Breast epithelium (tissue), 4 donors: ENCODE results near the gene MAML3. TPM values are rescaled to one million over a fixed set of nuclear protein-coding genes. Genes with fewer than 3 reads are reported as not detected.

Experiments used
- DNase-seq, 2 donors: peaks; one replicate each; pipeline ENCODE4 v3.0.0-alpha.2; 2019; ENCODE audit warnings: low spot score in 2 of 2
- H3K27ac ChIP-seq, 2 donors: fragments of 200-600 bp; sonication (generic) in 1 of 2; one replicate each; pipeline ENCODE4 v1.5.1; 2016 to 2019; ENCODE audit warnings: mild to moderate bottlenecking in 1 of 2
- H3K27me3 ChIP-seq, 2 donors: fragments of 200-600 bp; sonication (generic) in 1 of 2; one replicate each; pipeline versions ENCODE4 v1.5.1 to v1.6.0; 2017 to 2019; ENCODE audit warnings: control low read depth in 1 of 2, mild to moderate bottlenecking in 1 of 2
- H3K36me3 ChIP-seq: fragments of 200-600 bp; one replicate; pipeline ENCODE4 v1.5.1; 2019
- H3K4me1 ChIP-seq, 2 donors: fragments of 200-600 bp; sonication (generic); one replicate each; pipeline ENCODE4 v1.5.1; 2016 to 2019; ENCODE audit warnings: control low read depth in 1 of 2
- H3K4me3 ChIP-seq, 3 donors: fragments of 200-600 bp; sonication (generic); 1 replicate in 2 of 3; 2 replicates in 1 of 3; pipeline ENCODE4 v1.5.1; 2016 to 2019; ENCODE audit warnings: mild to moderate bottlenecking in 3 of 3, moderate library complexity in 2 of 3
- H3K9me3 ChIP-seq, 2 donors: fragments of 200-600 bp; sonication (generic) in 1 of 2; one replicate each; pipeline ENCODE4 v1.5.1; 2016 to 2019; ENCODE audit warnings: control low read depth in 1 of 2
- CTCF ChIP-seq, 3 donors: fragments of 450-650 bp; IDR thresholded peaks; one replicate each; pipeline ENCODE4 v1.5.1; 2016 to 2017; ENCODE audit warnings: antibody characterized with exemption in 3 of 3, mild to moderate bottlenecking in 3 of 3, moderate library complexity in 3 of 3
- POLR2A ChIP-seq: fragments of 450-650 bp; IDR thresholded peaks from one replicate; pipeline ENCODE4 v1.6.1; 2016; ENCODE audit warnings: antibody characterized with exemption, mild to moderate bottlenecking, moderate library complexity
- POLR2AphosphoS5 ChIP-seq, 3 donors: sonication (generic); formaldehyde crosslinking; IDR thresholded peaks; one replicate each; pipeline ENCODE4 v1.6.1; 2017; ENCODE audit warnings: antibody characterized with exemption in 3 of 3
- intact Hi-C: fragments of 100-400 bp; cut with DNase I; formaldehyde crosslinking; loops from one replicate; pipeline ENCODE4 v1.15.1; 2023; ENCODE audit warnings: low total_unique reads
- total RNA-seq, 3 donors: library from RNA; depleted of rRNA; stranded (reverse); fragments of >200 nt; gene quantifications; one replicate each; pipeline ENCODE4 v1.1.0, GENCODE V29; 2016

Gene MAML3
- total RNA-seq, 3 donors from 2014 or later: 5.0 to 16.8 (median 11.1) TPM

GRCh38 chr4:139726615-139727014, 427.4 kb downstream of the MAML3 start:
- intact Hi-C loops: no loop called here
- H3K27me3 ChIP-seq: no peaks in the 10 kb centered on the region
- TF ChIP-seq POLR2A (no peak), CTCF (IDR thresholded peaks at IDR 0.05) (no peak), POLR2AphosphoS5 (IDR thresholded peaks at IDR 0.05) (no peak)

GRCh38 chr4:139725236-139725635, 428.7 kb downstream of the MAML3 start:
- intact Hi-C loops: no loop called here
- Histone ChIP-seq H3K4me1 (no peaks in the 10 kb centered on the region), H3K4me3 (no peak overlapping the region), H3K36me3 (no peaks in the 10 kb centered on the region), H3K27me3 (no peaks in the 10 kb centered on the region), H3K27ac (no peak overlapping the region), H3K9me3 (no peaks in the 10 kb centered on the region)
- no peak for DNase-seq
- TF ChIP-seq CTCF (IDR thresholded peaks at IDR 0.05): no peak
- no peak for TF ChIP-seq POLR2AphosphoS5 (IDR thresholded peaks at IDR 0.05)
- TF ChIP-seq POLR2A: no peak

More at GRCh38 chr4:139726615-139727014, 427.4 kb downstream of the MAML3 start:
- no peak overlapping the region for H3K27ac ChIP-seq
- DNase-seq: no peak
- no peaks in the 10 kb centered on the region for H3K9me3 ChIP-seq
- no peak overlapping the region for H3K4me3 ChIP-seq
- no peaks in the 10 kb centered on the region for H3K36me3 ChIP-seq
- H3K4me1 ChIP-seq: no peaks in the 10 kb centered on the region

GRCh38 chr4:139721789-139722188, 432.2 kb downstream of the MAML3 start:
- intact Hi-C loops: no loop called here
- Histone ChIP-seq H3K27me3 (no peaks in the 10 kb centered on the region), H3K36me3 (peaks cover 5% of the 10 kb centered on the region), H3K4me1 (no peaks in the 10 kb centered on the region), H3K4me3 (no peak overlapping the region), H3K9me3 (no peaks in the 10 kb centered on the region), H3K27ac (no peak overlapping the region)
- TF ChIP-seq POLR2A (no peak), POLR2AphosphoS5 (IDR thresholded peaks at IDR 0.05) (no peak), CTCF (IDR thresholded peaks at IDR 0.05) (no peak)
- no peak for DNase-seq

GRCh38 chr4:139720806-139721205, 433.2 kb downstream of the MAML3 start:
- H3K27me3 ChIP-seq: no peaks in the 10 kb centered on the region
- intact Hi-C loops: no loop called here

More at GRCh38 chr4:139720806-139721205, 433.2 kb downstream of the MAML3 start:
- H3K9me3 ChIP-seq: no peaks in the 10 kb centered on the region
- DNase-seq: no peak
- no peak for TF ChIP-seq POLR2AphosphoS5 (IDR thresholded peaks at IDR 0.05)
- TF ChIP-seq CTCF (IDR thresholded peaks at IDR 0.05): no peak
- no peak for TF ChIP-seq POLR2A
- no peak overlapping the region for H3K4me3 ChIP-seq
- no peaks in the 10 kb centered on the region for H3K4me1 ChIP-seq
- H3K36me3 ChIP-seq: peaks cover 5% of the 10 kb centered on the region
- no peak overlapping the region for H3K27ac ChIP-seq
